Naive B cell (primary cell): ENCODE measurements around the gene SPINDOC. TPM values are rescaled to one million over a fixed set of nuclear protein-coding genes. Genes with fewer than 3 reads are reported as not detected.
A peak's percentile ranks its signal among the peaks of the same experiment; 100 is the strongest.

ENCODE experiments used
- ATAC-seq, 2 donors: fragments of 150-1000 bp; cut with Tn5 transposase; 2 replicates each; pipeline ENCODE4 v1.10.0; 2021; ENCODE audit warnings: low read depth in 2 of 2, mild to moderate bottlenecking in 2 of 2, moderate library complexity in 2 of 2
- DNase-seq: peaks from one replicate; pipeline ENCODE4 v3.0.0; 2022
- H3K27ac Mint-ChIP-seq, 6 donors: one replicate each; pipeline ENCODE4 v1.8.0; 2020 to 2022; ENCODE audit warnings: mild to moderate bottlenecking in 6 of 6, mixed read lengths in 6 of 6, moderate library complexity in 5 of 6, inconsistent platforms in 2 of 6
- H3K27me3 Mint-ChIP-seq, 3 donors: one replicate each; pipeline ENCODE4 v1.8.0; 2021 to 2022; ENCODE audit warnings: mixed read lengths in 3 of 3, mild to moderate bottlenecking in 1 of 3
- H3K36me3 Mint-ChIP-seq, 2 donors: one replicate each; pipeline ENCODE4 v1.8.0; 2020 to 2022; ENCODE audit warnings: mixed read lengths in 2 of 2, inconsistent platforms in 1 of 2, mild to moderate bottlenecking in 1 of 2
- H3K4me1 Mint-ChIP-seq, 3 donors: one replicate each; pipeline ENCODE4 v1.8.0; 2020 to 2022; ENCODE audit warnings: mixed read lengths in 3 of 3, inconsistent platforms in 1 of 3, mild to moderate bottlenecking in 1 of 3, moderate library complexity in 1 of 3
- H3K4me3 Mint-ChIP-seq, 8 donors: one replicate each; pipeline ENCODE4 v1.8.0; 2020 to 2022; ENCODE audit warnings: mild to moderate bottlenecking in 8 of 8, mixed read lengths in 8 of 8, moderate library complexity in 8 of 8, inconsistent platforms in 2 of 8
- H3K9me3 Mint-ChIP-seq, 7 donors: one replicate each; pipeline ENCODE4 v1.8.0; 2020 to 2022; ENCODE audit warnings: mixed read lengths in 7 of 7, mild to moderate bottlenecking in 5 of 7, inconsistent platforms in 2 of 7, moderate library complexity in 1 of 7
- polyA plus RNA-seq, 6 donors: library from polyadenylated mRNA; unstranded; fragments of 300-500 nt; fragmentation: Illumina TruSeq; gene quantifications; one replicate each; pipeline ENCODE4 v1.2.3, GENCODE V29; 2021; ENCODE audit warnings: low read depth in 6 of 6

SPINDOC gene
- under 1 TPM; 0.24 to 0.78 (median 0.60) TPM for polyA plus RNA-seq

GRCh38 chr11:63813035-63813562, at the start of gene SPINDOC:
Gene SPINDOC, plus strand, starts transcription at chr11:63813456. Its CDS starts 231 bp downstream, at chr11:63813687.
- peak within 1 kb of the TSS in 2 of 6 donors; percentile 34 to 52 for H3K27ac Mint-ChIP-seq
- H3K27me3 Mint-ChIP-seq: no peaks in the 10 kb centered on the region
- H3K36me3 Mint-ChIP-seq: no peaks in the 10 kb centered on the region
- ATAC-seq (peak; percentile 91 to 92), DNase-seq (peak; percentile 65)
- peak within 1 kb of the TSS; percentile 75 to 93 (median 83) for H3K4me3 Mint-ChIP-seq
- peaks cover 16 to 25% (median 18%) of the 10 kb centered on the region in 3 donors for H3K4me1 Mint-ChIP-seq
- no peaks in the 10 kb centered on the region for H3K9me3 Mint-ChIP-seq

- Mint-ChIP-seq H3K27ac (no peak overlapping the region), H3K9me3 (no peaks in the 10 kb centered on the region), H3K36me3 (no peaks in the 10 kb centered on the region), H3K27me3 (no peaks in the 10 kb centered on the region), H3K4me1 (peaks cover 15 to 20% (median 16%) of the 10 kb centered on the region in 3 donors), H3K4me3 (no peak overlapping the region)
- ATAC-seq: no peak
- no peak for DNase-seq
These were observed 49.5 kb upstream of the SPINDOC start for GRCh38 chr11:63763496-63764339.

- Mint-ChIP-seq H3K9me3 (no peaks in the 10 kb centered on the region), H3K4me3 (no peak overlapping the region), H3K27ac (no peak overlapping the region), H3K36me3 (no peaks in the 10 kb centered on the region), H3K4me1 (peaks cover 15 to 20% (median 16%) of the 10 kb centered on the region in 3 donors), H3K27me3 (no peaks in the 10 kb centered on the region)
- no peak for DNase-seq
- no peak for ATAC-seq
These were observed 48.9 kb upstream of the SPINDOC start for GRCh38 chr11:63764340-63764678.

- Mint-ChIP-seq H3K9me3 (no peaks in the 10 kb centered on the region), H3K36me3 (no peaks in the 10 kb centered on the region), H3K4me1 (peaks cover 16 to 20% (median 16%) of the 10 kb centered on the region in 3 donors), H3K27me3 (no peaks in the 10 kb centered on the region), H3K27ac (no peak overlapping the region), H3K4me3 (peak overlapping the region in 1 of 8 donors; percentile 12)
- no peak for DNase-seq
- ATAC-seq: no peak
These were observed 48.3 kb upstream of the SPINDOC start for GRCh38 chr11:63764679-63765647.

- Mint-ChIP-seq H3K27me3 (peaks cover 0 to 4% (median 0%) of the 10 kb centered on the region in 3 donors), H3K4me1 (peaks cover 16 to 24% (median 20%) of the 10 kb centered on the region in 3 donors), H3K36me3 (no peaks in the 10 kb centered on the region), H3K9me3 (no peaks in the 10 kb centered on the region), H3K27ac (no peak overlapping the region), H3K4me3 (peak overlapping the region in 5 of 8 donors; percentile 25 to 98 (median 44))
- no peak for DNase-seq
- no peak for ATAC-seq
These were observed 47.5 kb upstream of the SPINDOC start for GRCh38 chr11:63765688-63766241.

GRCh38 chr11:63766531-63767235, 46.6 kb upstream of the SPINDOC start:
- DNase-seq (no peak), ATAC-seq (no peak)
- Mint-ChIP-seq H3K4me3 (peak overlapping the region; percentile 66 to 99 (median 97)), H3K27ac (peak overlapping the region in 2 of 6 donors; percentile 24 to 87), H3K9me3 (no peaks in the 10 kb centered on the region), H3K27me3 (peaks cover 4 to 9% (median 5%) of the 10 kb centered on the region in 3 donors), H3K36me3 (no peaks in the 10 kb centered on the region), H3K4me1 (peaks cover 16 to 24% (median 20%) of the 10 kb centered on the region in 3 donors)

GRCh38 chr11:63767267-63767564, 46.0 kb upstream of the SPINDOC start:
- Mint-ChIP-seq H3K27me3 (peaks cover 6 to 14% (median 10%) of the 10 kb centered on the region in 3 donors), H3K27ac (peak overlapping the region; percentile 7 to 96 (median 68)), H3K9me3 (no peaks in the 10 kb centered on the region)

GRCh38 chr11:63767565-63768236, 45.6 kb upstream of the SPINDOC start:
- peak overlapping the region; percentile 28 to 96 (median 84) for H3K27ac Mint-ChIP-seq
- H3K36me3 Mint-ChIP-seq: no peaks in the 10 kb centered on the region
- H3K4me1 Mint-ChIP-seq: peaks cover 16 to 24% (median 20%) of the 10 kb centered on the region in 3 donors
- DNase-seq: peak; percentile 33
- peak; percentile 1 to 5 for ATAC-seq
- no peaks in the 10 kb centered on the region for H3K9me3 Mint-ChIP-seq
- H3K4me3 Mint-ChIP-seq: peak overlapping the region; percentile 85 to 99 (median 97)
- H3K27me3 Mint-ChIP-seq: peaks cover 8 to 19% (median 14%) of the 10 kb centered on the region in 3 donors

More at GRCh38 chr11:63767267-63767564, 46.0 kb upstream of the SPINDOC start:
- peak in 1 of 2 donors; percentile 6 for ATAC-seq
- H3K4me3 Mint-ChIP-seq: peak overlapping the region; percentile 85 to 99 (median 97)
- H3K4me1 Mint-ChIP-seq: peaks cover 16 to 24% (median 20%) of the 10 kb centered on the region in 3 donors
- DNase-seq: no peak
- no peaks in the 10 kb centered on the region for H3K36me3 Mint-ChIP-seq

GRCh38 chr11:63768237-63769041, 44.8 kb upstream of the SPINDOC start, which contains the start of gene ZFTA:
Gene ZFTA, minus strand, starts transcription at chr11:63768775. Its CDS starts 153 bp downstream, at chr11:63768622.
- peak within 1 kb of the TSS; percentile 28 to 96 (median 84) for H3K27ac Mint-ChIP-seq
- DNase-seq: peak; percentile 71
- peak within 1 kb of the TSS; percentile 85 to 99 (median 97) for H3K4me3 Mint-ChIP-seq
- H3K36me3 Mint-ChIP-seq: no peaks in the 10 kb centered on the region
- H3K27me3 Mint-ChIP-seq: peaks cover 8 to 24% (median 14%) of the 10 kb centered on the region in 3 donors
- ATAC-seq: peak; percentile 72 to 73
- H3K9me3 Mint-ChIP-seq: no peaks in the 10 kb centered on the region
- H3K4me1 Mint-ChIP-seq: peaks cover 16 to 24% (median 20%) of the 10 kb centered on the region in 3 donors

GRCh38 chr11:63769042-63769713, 44.1 kb upstream of the SPINDOC start:
- Mint-ChIP-seq H3K36me3 (no peaks in the 10 kb centered on the region), H3K9me3 (no peaks in the 10 kb centered on the region), H3K4me3 (peak overlapping the region in 5 of 8 donors; percentile 29 to 64 (median 42)), H3K27ac (no peak overlapping the region), H3K27me3 (peaks cover 8 to 24% (median 14%) of the 10 kb centered on the region in 3 donors), H3K4me1 (peaks cover 16 to 24% (median 20%) of the 10 kb centered on the region in 3 donors)
- DNase-seq (peak; percentile 40), ATAC-seq (peak; percentile 54 to 56)
